Measurements from ENCODE around the gene BANF2. TPM values are rescaled to one million over a fixed set of nuclear protein-coding genes. Genes with fewer than 3 reads are reported as not detected.

BANF2 gene
- total and polyA plus RNA-seq, 10 of the 15 experiments (the other 5 are each of a cell fraction or from before 2014, with no cell fraction given) = not detected

DNA sequence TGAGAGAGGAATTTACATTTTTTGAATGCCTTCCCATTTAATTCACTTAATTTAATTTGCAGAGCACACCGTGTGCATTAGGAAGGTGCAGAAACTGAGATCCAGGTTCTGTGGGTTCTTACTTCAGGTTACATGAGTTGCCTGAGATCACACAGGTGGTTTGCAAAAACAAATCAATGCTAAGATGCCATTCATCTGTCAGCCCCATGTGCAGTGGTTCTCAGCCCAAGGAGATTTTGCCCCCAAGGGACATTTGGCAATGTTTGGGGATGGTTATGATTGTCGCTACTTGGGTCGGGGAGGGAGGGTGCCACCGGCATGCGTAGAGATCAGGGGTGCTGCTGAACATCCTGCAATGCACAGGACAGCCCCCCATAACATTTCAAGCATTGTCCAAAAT is 34.6 kb downstream of the BANF2 start:
- RAD21 ChIA-PET (ENCODE audit: unreplicated experiment) = no interaction called here
- CTCF ChIA-PET = no interaction called here
- peaks cover 2% of the 10 kb centered on the region; the same call in 2 of the 3 replicates for H3K9me3 ChIP-seq (replicated peaks; ENCODE audit: control insufficient read depth, insufficient read depth, low read length)
- FAIRE-seq (no peak), ATAC-seq (no peak), DNase-seq (ENCODE audit: low read depth, low spot score) (no peak)
- TF ChIP-seq CHD1 (IDR thresholded peaks at IDR 0.05; ENCODE audit: low read depth, low read length) (no peak), PAX5 (IDR thresholded peaks at IDR 0.05; ENCODE audit: borderline replicate concordance, low read depth, low read length) (no peak), CHD4 (IDR thresholded peaks at IDR 0.05) (no peak), NR2F1 (conservative IDR thresholded peaks at IDR 0.05) (no peak), RUNX3 (IDR thresholded peaks at IDR 0.05; ENCODE audit: low read length) (no peak), EZH2 (IDR thresholded peaks at IDR 0.05; ENCODE audit: borderline replicate concordance, control insufficient read depth, low read depth, low read length) (no peak), HDAC6 (IDR thresholded peaks at IDR 0.05; ENCODE audit: unreplicated experiment) (no peak), JUNB (IDR thresholded peaks at IDR 0.05) (no peak)
- TF ChIP-seq, protein P1, sequence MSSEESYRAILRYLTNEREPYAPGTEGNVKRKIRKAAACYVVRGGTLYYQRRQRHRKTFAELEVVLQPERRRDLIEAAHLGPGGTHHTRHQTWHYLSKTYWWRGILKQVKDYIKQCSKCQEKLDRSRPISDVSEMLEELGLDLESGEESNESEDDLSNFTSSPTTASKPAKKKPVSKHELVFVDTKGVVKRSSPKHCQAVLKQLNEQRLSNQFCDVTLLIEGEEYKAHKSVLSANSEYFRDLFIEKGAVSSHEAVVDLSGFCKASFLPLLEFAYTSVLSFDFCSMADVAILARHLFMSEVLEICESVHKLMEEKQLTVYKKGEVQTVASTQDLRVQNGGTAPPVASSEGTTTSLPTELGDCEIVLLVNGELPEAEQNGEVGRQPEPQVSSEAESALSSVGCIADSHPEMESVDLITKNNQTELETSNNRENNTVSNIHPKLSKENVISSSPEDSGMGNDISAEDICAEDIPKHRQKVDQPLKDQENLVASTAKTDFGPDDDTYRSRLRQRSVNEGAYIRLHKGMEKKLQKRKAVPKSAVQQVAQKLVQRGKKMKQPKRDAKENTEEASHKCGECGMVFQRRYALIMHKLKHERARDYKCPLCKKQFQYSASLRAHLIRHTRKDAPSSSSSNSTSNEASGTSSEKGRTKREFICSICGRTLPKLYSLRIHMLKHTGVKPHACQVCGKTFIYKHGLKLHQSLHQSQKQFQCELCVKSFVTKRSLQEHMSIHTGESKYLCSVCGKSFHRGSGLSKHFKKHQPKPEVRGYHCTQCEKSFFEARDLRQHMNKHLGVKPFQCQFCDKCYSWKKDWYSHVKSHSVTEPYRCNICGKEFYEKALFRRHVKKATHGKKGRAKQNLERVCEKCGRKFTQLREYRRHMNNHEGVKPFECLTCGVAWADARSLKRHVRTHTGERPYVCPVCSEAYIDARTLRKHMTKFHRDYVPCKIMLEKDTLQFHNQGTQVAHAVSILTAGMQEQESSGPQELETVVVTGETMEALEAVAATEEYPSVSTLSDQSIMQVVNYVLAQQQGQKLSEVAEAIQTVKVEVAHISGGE (CRISPR knock-in tag; IDR thresholded peaks at IDR 0.05) = no peak
- TF ChIP-seq, protein P2, sequence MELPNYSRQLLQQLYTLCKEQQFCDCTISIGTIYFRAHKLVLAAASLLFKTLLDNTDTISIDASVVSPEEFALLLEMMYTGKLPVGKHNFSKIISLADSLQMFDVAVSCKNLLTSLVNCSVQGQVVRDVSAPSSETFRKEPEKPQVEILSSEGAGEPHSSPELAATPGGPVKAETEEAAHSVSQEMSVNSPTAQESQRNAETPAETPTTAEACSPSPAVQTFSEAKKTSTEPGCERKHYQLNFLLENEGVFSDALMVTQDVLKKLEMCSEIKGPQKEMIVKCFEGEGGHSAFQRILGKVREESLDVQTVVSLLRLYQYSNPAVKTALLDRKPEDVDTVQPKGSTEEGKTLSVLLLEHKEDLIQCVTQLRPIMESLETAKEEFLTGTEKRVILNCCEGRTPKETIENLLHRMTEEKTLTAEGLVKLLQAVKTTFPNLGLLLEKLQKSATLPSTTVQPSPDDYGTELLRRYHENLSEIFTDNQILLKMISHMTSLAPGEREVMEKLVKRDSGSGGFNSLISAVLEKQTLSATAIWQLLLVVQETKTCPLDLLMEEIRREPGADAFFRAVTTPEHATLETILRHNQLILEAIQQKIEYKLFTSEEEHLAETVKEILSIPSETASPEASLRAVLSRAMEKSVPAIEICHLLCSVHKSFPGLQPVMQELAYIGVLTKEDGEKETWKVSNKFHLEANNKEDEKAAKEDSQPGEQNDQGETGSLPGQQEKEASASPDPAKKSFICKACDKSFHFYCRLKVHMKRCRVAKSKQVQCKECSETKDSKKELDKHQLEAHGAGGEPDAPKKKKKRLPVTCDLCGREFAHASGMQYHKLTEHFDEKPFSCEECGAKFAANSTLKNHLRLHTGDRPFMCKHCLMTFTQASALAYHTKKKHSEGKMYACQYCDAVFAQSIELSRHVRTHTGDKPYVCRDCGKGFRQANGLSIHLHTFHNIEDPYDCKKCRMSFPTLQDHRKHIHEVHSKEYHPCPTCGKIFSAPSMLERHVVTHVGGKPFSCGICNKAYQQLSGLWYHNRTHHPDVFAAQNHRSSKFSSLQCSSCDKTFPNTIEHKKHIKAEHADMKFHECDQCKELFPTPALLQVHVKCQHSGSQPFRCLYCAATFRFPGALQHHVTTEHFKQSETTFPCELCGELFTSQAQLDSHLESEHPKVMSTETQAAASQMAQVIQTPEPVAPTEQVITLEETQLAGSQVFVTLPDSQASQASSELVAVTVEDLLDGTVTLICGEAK (IDR thresholded peaks at IDR 0.05; ENCODE audit: borderline replicate concordance) = no peak
- TF ChIP-seq, protein P3, sequence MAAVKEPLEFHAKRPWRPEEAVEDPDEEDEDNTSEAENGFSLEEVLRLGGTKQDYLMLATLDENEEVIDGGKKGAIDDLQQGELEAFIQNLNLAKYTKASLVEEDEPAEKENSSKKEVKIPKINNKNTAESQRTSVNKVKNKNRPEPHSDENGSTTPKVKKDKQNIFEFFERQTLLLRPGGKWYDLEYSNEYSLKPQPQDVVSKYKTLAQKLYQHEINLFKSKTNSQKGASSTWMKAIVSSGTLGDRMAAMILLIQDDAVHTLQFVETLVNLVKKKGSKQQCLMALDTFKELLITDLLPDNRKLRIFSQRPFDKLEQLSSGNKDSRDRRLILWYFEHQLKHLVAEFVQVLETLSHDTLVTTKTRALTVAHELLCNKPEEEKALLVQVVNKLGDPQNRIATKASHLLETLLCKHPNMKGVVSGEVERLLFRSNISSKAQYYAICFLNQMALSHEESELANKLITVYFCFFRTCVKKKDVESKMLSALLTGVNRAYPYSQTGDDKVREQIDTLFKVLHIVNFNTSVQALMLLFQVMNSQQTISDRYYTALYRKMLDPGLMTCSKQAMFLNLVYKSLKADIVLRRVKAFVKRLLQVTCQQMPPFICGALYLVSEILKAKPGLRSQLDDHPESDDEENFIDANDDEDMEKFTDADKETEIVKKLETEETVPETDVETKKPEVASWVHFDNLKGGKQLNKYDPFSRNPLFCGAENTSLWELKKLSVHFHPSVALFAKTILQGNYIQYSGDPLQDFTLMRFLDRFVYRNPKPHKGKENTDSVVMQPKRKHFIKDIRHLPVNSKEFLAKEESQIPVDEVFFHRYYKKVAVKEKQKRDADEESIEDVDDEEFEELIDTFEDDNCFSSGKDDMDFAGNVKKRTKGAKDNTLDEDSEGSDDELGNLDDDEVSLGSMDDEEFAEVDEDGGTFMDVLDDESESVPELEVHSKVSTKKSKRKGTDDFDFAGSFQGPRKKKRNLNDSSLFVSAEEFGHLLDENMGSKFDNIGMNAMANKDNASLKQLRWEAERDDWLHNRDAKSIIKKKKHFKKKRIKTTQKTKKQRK (IDR thresholded peaks at IDR 0.05; ENCODE audit: low read depth, low read length) = no peak
- intact Hi-C loops (cut with micrococcal nuclease; ENCODE audit: unreplicated experiment) = no loop called here
- peaks cover 0 to 2% of the 10 kb centered on the region in 2 experiments; a peak in 1 of 4 replicates for H3K27me3 ChIP-seq (replicated peaks in 1 of 2; ENCODE audit: control insufficient read depth in 2 of 2, insufficient read depth in 2 of 2, low read length in 1 of 2)
- H4K20me1 ChIP-seq (ENCODE audit: control insufficient read depth, insufficient read depth) = no peaks in the 10 kb centered on the region
- SMC1A ChIA-PET (ENCODE audit: uncharacterized antibody, unreplicated experiment) = no interaction called here
- POLR2A ChIA-PET = no interaction called here
- no peak overlapping the region for H3K4me2 ChIP-seq (ENCODE audit: control insufficient read depth, insufficient read depth)
- no peaks in the 10 kb centered on the region for H3K79me2 ChIP-seq (ENCODE audit: control insufficient read depth, insufficient read depth, low read length)
- no peak overlapping the region for H3K4me3 ChIP-seq
- H3K27ac ChIP-seq (ENCODE audit: control insufficient read depth, insufficient read depth) = no peak overlapping the region
- no TSS peak for BruUV-seq (replicated peaks)
- in situ Hi-C loops (cut with MboI) = no loop called here
- no peak overlapping the region for H2AFZ ChIP-seq (ENCODE audit: control insufficient read depth, low read depth, low read length)
- H3K9ac ChIP-seq (ENCODE audit: control insufficient read depth, insufficient read depth, low read length) = no peak overlapping the region
- WGBS (ENCODE audit: insufficient coverage, insufficient replicate concordance, low lambda C conversion rate, missing lambda C conversion rate) = 81% methylated on average over 5 of the region's 5 CpGs
- no peaks in the 10 kb centered on the region for H3K36me3 ChIP-seq (ENCODE audit: control insufficient read depth in 2 of 2, insufficient read depth in 2 of 2, low read length in 1 of 2)
- H3K4me1 ChIP-seq (ENCODE audit: control insufficient read depth, insufficient read depth, low read length) = no peaks in the 10 kb centered on the region
